Epithelial cell of proximal tubule (primary cell): ENCODE results near the gene ZNF180. TPM values are rescaled to one million over a fixed set of nuclear protein-coding genes. Genes with fewer than 3 reads are reported as not detected.

Experiments
- DNase-seq: peaks from one replicate; pipeline ENCODE4 v3.0.0-alpha.2; 2011; ENCODE audit warnings: low read depth
- H3K4me3 ChIP-seq: 2 replicates; pipeline ENCODE4 v1.5.1; 2011; ENCODE audit warnings: low read depth, mild to moderate bottlenecking, low read length
- CTCF ChIP-seq: conservative IDR thresholded peaks from 2 replicates; pipeline ENCODE4 v1.5.1; 2012; ENCODE audit warnings: low read depth, mild to moderate bottlenecking, low read length
- total RNA-seq: library from RNA; depleted of rRNA; stranded (reverse); fragments of >200 nt; gene quantifications from 2 replicates; pipeline ENCODE4 v1.2.3, GENCODE V29; 2015

ZNF180 gene
- total RNA-seq, 1 donor from 2014 or later: 4.6 TPM

GRCh38 chr19:44525721-44526430, 25.6 kb upstream of the ZNF180 start:
- no peak overlapping the region for H3K4me3 ChIP-seq
- DNase-seq: no peak
- TF ChIP-seq CTCF: peak; percentile 11

DNA sequence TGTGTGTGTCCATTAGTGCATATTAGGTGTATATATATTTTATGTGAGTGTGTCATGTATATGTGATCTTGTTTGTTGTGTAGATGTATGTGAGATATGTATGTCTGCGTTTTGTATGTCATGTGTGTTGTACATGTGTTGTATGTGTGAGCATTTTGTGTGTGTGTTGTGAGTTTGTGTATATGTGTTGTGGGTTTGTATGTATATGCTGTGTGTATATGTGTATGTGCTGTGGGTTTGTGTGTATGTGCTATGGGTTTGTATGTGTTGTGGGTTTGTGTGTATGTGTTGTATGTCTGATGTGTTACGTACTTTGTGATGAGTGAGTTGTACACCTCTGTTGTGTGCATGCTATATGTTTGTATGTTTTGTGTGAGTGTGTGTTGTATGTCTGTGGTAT, 21.0 kb upstream of the ZNF180 start:
- no peak for DNase-seq
- TF ChIP-seq CTCF: no peak
- H3K4me3 ChIP-seq: no peak overlapping the region

GRCh38 chr19:44517146-44517545, 16.8 kb upstream of the ZNF180 start:
- DNase-seq: no peak
- no peak overlapping the region for H3K4me3 ChIP-seq
- TF ChIP-seq CTCF: no peak

DNA sequence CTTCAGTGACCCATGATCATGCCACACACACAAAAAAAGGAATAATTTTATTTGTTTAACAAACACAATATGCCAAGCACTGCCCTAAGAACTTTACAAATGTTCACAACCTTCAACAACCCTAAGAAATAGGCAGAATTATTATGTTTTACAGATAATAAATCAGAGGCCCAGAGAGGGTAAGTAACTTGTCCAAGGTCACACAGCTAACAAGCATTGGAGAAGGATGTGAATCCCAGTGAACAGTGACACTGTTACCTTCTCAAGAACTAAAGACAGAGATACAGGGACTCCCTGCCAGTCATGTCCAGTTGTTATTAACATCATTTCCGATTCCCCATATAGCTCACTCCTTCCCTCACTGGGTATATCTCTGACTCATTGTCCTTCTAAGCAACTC, 15.6 kb upstream of the ZNF180 start:
- no peak overlapping the region for H3K4me3 ChIP-seq
- DNase-seq: no peak
- TF ChIP-seq CTCF: no peak

GRCh38 chr19:44515031-44515430, 14.7 kb upstream of the ZNF180 start:
- H3K4me3 ChIP-seq: no peak overlapping the region
- no peak for TF ChIP-seq CTCF
- no peak for DNase-seq

DNA sequence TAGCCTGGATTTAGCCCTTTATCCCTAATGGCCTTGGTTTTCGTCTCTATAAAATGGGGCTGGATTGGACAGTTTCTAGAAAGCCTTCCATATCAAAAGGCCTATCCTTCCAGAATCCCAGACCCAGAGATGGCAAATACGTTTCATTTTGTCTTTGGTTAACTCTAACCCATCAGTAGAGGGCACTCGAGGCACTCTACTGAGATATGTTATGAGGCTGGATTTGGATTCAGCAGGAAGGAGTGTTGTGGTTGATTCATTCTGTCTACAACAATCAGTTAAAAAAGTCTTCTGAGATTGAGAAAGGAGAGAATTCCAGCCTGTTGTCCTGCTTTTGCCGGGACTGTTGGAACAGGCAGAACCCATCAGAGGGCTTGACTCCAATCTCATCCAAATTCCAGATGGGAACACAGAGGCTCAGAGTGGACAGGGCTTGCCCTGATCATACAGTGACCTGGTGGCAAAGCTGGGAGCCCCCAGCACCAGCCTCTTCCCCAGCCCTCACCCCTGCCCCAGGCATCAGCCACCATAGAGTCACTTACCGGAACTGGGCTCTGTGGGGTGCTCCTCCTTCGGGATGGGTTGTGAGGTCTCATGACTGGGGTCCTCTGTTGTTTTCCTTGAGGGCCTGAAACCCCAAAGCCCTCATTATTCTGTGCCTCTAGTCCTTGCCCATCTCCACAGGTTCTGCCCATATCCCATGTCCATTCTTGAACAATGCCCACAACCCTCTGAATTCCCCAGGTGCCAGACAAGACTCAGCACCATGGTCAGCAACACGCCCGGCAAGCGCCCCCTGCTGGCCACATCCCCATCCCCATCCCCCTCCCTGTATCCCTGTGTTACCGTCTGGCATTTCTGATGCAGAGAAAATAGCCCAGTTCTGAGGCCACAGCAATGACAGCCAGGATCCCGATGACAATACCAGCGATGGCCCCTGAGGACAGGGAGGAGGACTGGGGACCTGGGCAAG, 12.3 kb upstream of the ZNF180 start:
- peak; percentile 15 for DNase-seq
- no peak overlapping the region for H3K4me3 ChIP-seq
- TF ChIP-seq CTCF: peak; percentile 78

GRCh38 chr19:44509478-44509877, 9.2 kb upstream of the ZNF180 start:
- no peak for DNase-seq
- TF ChIP-seq CTCF: no peak
- no peak overlapping the region for H3K4me3 ChIP-seq
